ENCODE measurements around the gene HAAO. TPM values are rescaled to one million over a fixed set of nuclear protein-coding genes. Genes with fewer than 3 reads are reported as not detected.

HAAO gene
- total and polyA plus RNA-seq, 2 of the 13 experiments (the other 11 are each of a cell fraction or from before 2014, with no cell fraction given), result 36.1 to 42.7 TPM

GRCh38 chr2:42723465-42723864, 68.9 kb downstream of the HAAO start:
- Histone ChIP-seq H3K4me1 (ENCODE audit: insufficient read depth, low read length) (no peaks in the 10 kb centered on the region), H3K36me3 (replicated peaks in 1 of 2; ENCODE audit: control insufficient read depth in 1 of 2, insufficient read depth in 2 of 2, low read length in 2 of 2) (no peaks in the 10 kb centered on the region; a peak in 1 of 5 replicates), H4K20me1 (ENCODE audit: insufficient read depth, low read length) (no peaks in the 10 kb centered on the region), H3K9ac (ENCODE audit: insufficient read depth, low read depth, low read length) (no peak overlapping the region), H3K9me3 (ENCODE audit: low read length) (no peaks in the 10 kb centered on the region), H3K79me2 (ENCODE audit: insufficient read depth, low read length) (no peaks in the 10 kb centered on the region), H3K27me3 (ENCODE audit: control insufficient read depth in 1 of 2, insufficient read depth in 2 of 2, low read length in 2 of 2) (no peaks in the 10 kb centered on the region), H3K4me2 (ENCODE audit: low read depth, low read length) (no peak overlapping the region), H2AFZ (ENCODE audit: low read length) (no peak overlapping the region), H3K27ac (ENCODE audit: extremely low read length, insufficient read depth, low read length) (no peak overlapping the region), H3K4me3 (replicated peaks in 1 of 3; ENCODE audit: insufficient read depth in 1 of 3, low read depth in 2 of 3, low read length in 3 of 3) (no peak overlapping the region)
- ChIA-PET CTCF (ENCODE audit: low intra/inter-chr PET ratio, low total read pairs) (no interaction called here), POLR2A (no interaction called here)
- FAIRE-seq, result no peak
- in situ Hi-C loops (cut with HindIII; ENCODE audit: extremely low pct_ligation_motif_present, low pct_unique_long_range_greater_than_20kb) (no loop called here), intact Hi-C loops (cut with micrococcal nuclease; ENCODE audit: unreplicated experiment) (no loop called here)
- TF ChIP-seq RXRB (CRISPR knock-in tag; IDR thresholded peaks at IDR 0.05; ENCODE audit: borderline replicate concordance) (no peak), CHD2 (IDR thresholded peaks at IDR 0.05; ENCODE audit: low read depth, low read length) (no peak), HMGA1 (CRISPR knock-in tag; conservative IDR thresholded peaks at IDR 0.05) (no peak), KLF11 (CRISPR knock-in tag; IDR thresholded peaks at IDR 0.05) (no peak), ZNF747 (CRISPR knock-in tag; IDR thresholded peaks at IDR 0.05; ENCODE audit: borderline replicate concordance) (no peak), ZBTB3 (CRISPR knock-in tag; IDR thresholded peaks at IDR 0.05; ENCODE audit: borderline replicate concordance, low read depth) (no peak)
- no TSS peak for BruUV-seq (replicated peaks)
- DNase-seq (ENCODE audit: low spot score), result no peak
- no peak for ATAC-seq

GRCh38 chr2:42722320-42723190, 69.8 kb downstream of the HAAO start:
- Histone ChIP-seq H3K4me2 (ENCODE audit: low read depth, low read length) (no peak overlapping the region), H3K9me3 (ENCODE audit: low read length) (no peaks in the 10 kb centered on the region), H3K9ac (ENCODE audit: insufficient read depth, low read depth, low read length) (no peak overlapping the region), H3K79me2 (ENCODE audit: insufficient read depth, low read length) (no peaks in the 10 kb centered on the region), H2AFZ (ENCODE audit: low read length) (no peak overlapping the region), H3K27ac (ENCODE audit: extremely low read length, insufficient read depth, low read length) (no peak overlapping the region), H3K27me3 (ENCODE audit: control insufficient read depth in 1 of 2, insufficient read depth in 2 of 2, low read length in 2 of 2) (no peaks in the 10 kb centered on the region), H3K4me1 (ENCODE audit: insufficient read depth, low read length) (no peaks in the 10 kb centered on the region), H3K36me3 (replicated peaks in 1 of 2; ENCODE audit: control insufficient read depth in 1 of 2, insufficient read depth in 2 of 2, low read length in 2 of 2) (no peaks in the 10 kb centered on the region; a peak in 1 of 5 replicates), H3K4me3 (replicated peaks in 1 of 3; ENCODE audit: insufficient read depth in 1 of 3, low read depth in 2 of 3, low read length in 3 of 3) (no peak overlapping the region), H4K20me1 (ENCODE audit: insufficient read depth, low read length) (no peaks in the 10 kb centered on the region)
- 87% methylated on average over 7 of the region's 7 CpGs for WGBS (ENCODE audit: low lambda C conversion rate)
- intact Hi-C loops (cut with micrococcal nuclease; ENCODE audit: unreplicated experiment), result no loop called here
- ChIA-PET CTCF (ENCODE audit: low intra/inter-chr PET ratio, low total read pairs) (no interaction called here), POLR2A (no interaction called here)
- DNase-seq (ENCODE audit: low spot score) (no peak), FAIRE-seq (no peak), ATAC-seq (no peak)
- in situ Hi-C loops (cut with HindIII; ENCODE audit: extremely low pct_ligation_motif_present, low pct_unique_long_range_greater_than_20kb), result no loop called here
- BruUV-seq (replicated peaks), result no TSS peak
- TF ChIP-seq ZSCAN30 (CRISPR knock-in tag; IDR thresholded peaks at IDR 0.05), result no peak
- TF ChIP-seq ZBTB49 (CRISPR knock-in tag; IDR thresholded peaks at IDR 0.05; ENCODE audit: borderline replicate concordance), result no peak
- TF ChIP-seq MTF1 (CRISPR knock-in tag; IDR thresholded peaks at IDR 0.05), result no peak
- TF ChIP-seq ZNF772 (CRISPR knock-in tag; IDR thresholded peaks at IDR 0.05), result no peak
- TF ChIP-seq POLR2A (IDR thresholded peaks at IDR 0.05; ENCODE audit: insufficient read depth in 1 of 2, low read depth in 2 of 2, low read length in 2 of 2), result no peak
